C4-2B (cell line): ENCODE measurements around the gene MYO15B.

Experiments used
- ZFX ChIP-seq: fragments of 450-650 bp; IDR thresholded peaks from 2 replicates; pipeline ENCODE4 v1.6.1; 2017
- TF ChIP-seq, protein P1 (sequence below): fragments of 450-650 bp; conservative IDR thresholded peaks from 2 replicates; pipeline ENCODE4 v1.5.1; 2017; ENCODE audit warnings: mild to moderate bottlenecking

DNA sequence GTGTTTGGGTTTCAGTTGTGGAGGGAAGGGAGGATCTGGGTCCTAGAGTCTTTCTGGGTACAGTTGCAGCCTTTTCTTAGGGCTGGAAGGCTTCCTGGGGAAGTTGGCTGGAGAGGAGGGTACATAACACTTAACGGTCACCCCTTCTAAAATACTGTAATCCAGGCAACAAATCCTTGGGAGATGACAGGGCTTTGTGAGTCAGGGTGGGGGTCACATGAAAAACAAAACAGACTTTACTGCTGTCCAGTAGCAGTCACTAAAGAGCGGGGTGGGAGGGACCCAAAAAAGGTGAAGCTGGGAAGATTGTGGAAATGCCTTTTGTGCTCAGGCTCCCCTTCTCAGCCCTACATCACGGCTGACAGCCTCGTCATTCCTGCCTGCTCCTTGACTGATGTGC lies 85.9 kb downstream of the MYO15B start:
- TF ChIP-seq, protein P1, sequence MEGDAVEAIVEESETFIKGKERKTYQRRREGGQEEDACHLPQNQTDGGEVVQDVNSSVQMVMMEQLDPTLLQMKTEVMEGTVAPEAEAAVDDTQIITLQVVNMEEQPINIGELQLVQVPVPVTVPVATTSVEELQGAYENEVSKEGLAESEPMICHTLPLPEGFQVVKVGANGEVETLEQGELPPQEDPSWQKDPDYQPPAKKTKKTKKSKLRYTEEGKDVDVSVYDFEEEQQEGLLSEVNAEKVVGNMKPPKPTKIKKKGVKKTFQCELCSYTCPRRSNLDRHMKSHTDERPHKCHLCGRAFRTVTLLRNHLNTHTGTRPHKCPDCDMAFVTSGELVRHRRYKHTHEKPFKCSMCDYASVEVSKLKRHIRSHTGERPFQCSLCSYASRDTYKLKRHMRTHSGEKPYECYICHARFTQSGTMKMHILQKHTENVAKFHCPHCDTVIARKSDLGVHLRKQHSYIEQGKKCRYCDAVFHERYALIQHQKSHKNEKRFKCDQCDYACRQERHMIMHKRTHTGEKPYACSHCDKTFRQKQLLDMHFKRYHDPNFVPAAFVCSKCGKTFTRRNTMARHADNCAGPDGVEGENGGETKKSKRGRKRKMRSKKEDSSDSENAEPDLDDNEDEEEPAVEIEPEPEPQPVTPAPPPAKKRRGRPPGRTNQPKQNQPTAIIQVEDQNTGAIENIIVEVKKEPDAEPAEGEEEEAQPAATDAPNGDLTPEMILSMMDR = no peak
- TF ChIP-seq ZFX = no peak
